OCI-LY3 (cell line): ENCODE measurements around the gene ERAP2.
"Not testable (repeated sequence)": the region's sequence is repeated elsewhere in the genome, so short reads cannot be mapped to it uniquely, and the experiment has no call there.

ENCODE experiments used
- H2AFZ ChIP-seq: fragments of 200-600, 300-600 bp; shearing (Covaris generic); 2 replicates; pipeline ENCODE4 v1.6.0; 2014; ENCODE audit warnings: antibody characterized with exemption, low read depth, low read length
- H3K27ac ChIP-seq: fragments of 200-600, 300-600 bp; sonication (generic); 2 replicates; pipeline ENCODE4 v1.5.1; 2014; ENCODE audit warnings: mild to moderate bottlenecking, low read length, moderate library complexity, mixed read lengths
- H3K27me3 ChIP-seq: fragments of 200-600, 300-600 bp; sonication (generic); 2 replicates; pipeline ENCODE4 v1.6.1; 2014; ENCODE audit warnings: low read depth, low read length, mixed read lengths
- H3K36me3 ChIP-seq: fragments of 200-600, 300-600 bp; sonication (generic); replicated peaks from 2 replicates; pipeline ENCODE3; 2014; ENCODE audit warnings: low read depth, low read length, mixed read lengths
- H3K4me1 ChIP-seq: fragments of 300-600, 200-600 bp; sonication (generic); 2 replicates; pipeline ENCODE4 v1.6.1; 2014; ENCODE audit warnings: low read length, mixed read lengths
- H3K4me2 ChIP-seq: fragments of 200-600, 300-600 bp; sonication (generic); 2 replicates; pipeline ENCODE4 v1.6.1; 2014; ENCODE audit warnings: low read length, mixed read lengths
- H3K4me3 ChIP-seq: fragments of 300-600, 200-600 bp; sonication (generic); 2 replicates; pipeline ENCODE4 v1.5.1; 2014; ENCODE audit warnings: antibody characterized with exemption, mild to moderate bottlenecking, low read length, moderate library complexity
- H3K79me2 ChIP-seq: fragments of 300-600, 200-600 bp; shearing (Covaris generic); 2 replicates; pipeline ENCODE4 v1.6.1; 2014; ENCODE audit warnings: mild to moderate bottlenecking, low read length, mixed read lengths
- H3K9ac ChIP-seq: fragments of 300-600, 200-600 bp; shearing (Covaris generic); 2 replicates; pipeline ENCODE4 v1.6.0; 2014; ENCODE audit warnings: mild to moderate bottlenecking, low read length, moderate library complexity
- H3K9me3 ChIP-seq: fragments of 200-600, 300-600 bp; shearing (Covaris generic); 2 replicates; pipeline ENCODE4 v1.6.1; 2014; ENCODE audit warnings: low read length, mixed read lengths; ENCODE audit not compliant: insufficient read depth
- H4K20me1 ChIP-seq: fragments of 200-600, 300-600 bp; sonication (generic); 2 replicates; pipeline ENCODE4 v1.6.1; 2016; ENCODE audit warnings: low read length, mixed read lengths; ENCODE audit not compliant: insufficient read depth
- EZH2phosphoT487 ChIP-seq: fragments of 200-600 bp; shearing (Covaris generic); IDR thresholded peaks from 2 replicates; pipeline ENCODE4 v1.6.1; 2018; ENCODE audit warnings: antibody characterized with exemption, mixed run types, low read depth
- TF ChIP-seq, protein P1 (sequence below): fragments of 200-600, 300-600 bp; sonication (generic); IDR thresholded peaks from 2 replicates; pipeline ENCODE4 v1.5.1; 2014; ENCODE audit warnings: antibody characterized with exemption, low read length, low read depth

Gene ERAP2

DNA sequence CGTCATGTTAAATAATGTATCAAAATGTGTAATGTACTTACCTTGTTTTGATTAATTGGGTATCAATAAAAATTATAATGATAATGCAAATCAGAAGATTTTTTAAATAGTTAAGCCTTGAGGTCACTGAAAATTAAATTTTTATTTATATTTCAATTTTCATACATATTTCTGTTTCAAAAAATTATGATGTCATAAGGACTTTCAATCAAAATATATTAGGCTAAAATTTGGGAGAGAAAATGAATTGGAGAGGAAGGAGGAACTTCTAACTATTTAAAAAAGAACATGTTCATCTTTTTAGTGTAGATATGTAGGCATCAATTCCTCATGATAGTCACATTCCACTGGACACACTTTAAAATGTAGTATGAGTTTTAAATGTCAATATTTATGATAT is 39.5 kb upstream of the ERAP2 start:
- Histone ChIP-seq H3K4me3 (no peak overlapping the region), H3K9me3 (no peaks in the 10 kb centered on the region), H4K20me1 (no peaks in the 10 kb centered on the region), H3K4me1 (peaks cover 16% of the 10 kb centered on the region), H3K27me3 (no peaks in the 10 kb centered on the region), H2AFZ (no peak overlapping the region), H3K36me3 (no peaks in the 10 kb centered on the region), H3K4me2 (no peak overlapping the region), H3K9ac (no peak overlapping the region), H3K79me2 (no peaks in the 10 kb centered on the region), H3K27ac (no peak overlapping the region)
- TF ChIP-seq, protein P1, sequence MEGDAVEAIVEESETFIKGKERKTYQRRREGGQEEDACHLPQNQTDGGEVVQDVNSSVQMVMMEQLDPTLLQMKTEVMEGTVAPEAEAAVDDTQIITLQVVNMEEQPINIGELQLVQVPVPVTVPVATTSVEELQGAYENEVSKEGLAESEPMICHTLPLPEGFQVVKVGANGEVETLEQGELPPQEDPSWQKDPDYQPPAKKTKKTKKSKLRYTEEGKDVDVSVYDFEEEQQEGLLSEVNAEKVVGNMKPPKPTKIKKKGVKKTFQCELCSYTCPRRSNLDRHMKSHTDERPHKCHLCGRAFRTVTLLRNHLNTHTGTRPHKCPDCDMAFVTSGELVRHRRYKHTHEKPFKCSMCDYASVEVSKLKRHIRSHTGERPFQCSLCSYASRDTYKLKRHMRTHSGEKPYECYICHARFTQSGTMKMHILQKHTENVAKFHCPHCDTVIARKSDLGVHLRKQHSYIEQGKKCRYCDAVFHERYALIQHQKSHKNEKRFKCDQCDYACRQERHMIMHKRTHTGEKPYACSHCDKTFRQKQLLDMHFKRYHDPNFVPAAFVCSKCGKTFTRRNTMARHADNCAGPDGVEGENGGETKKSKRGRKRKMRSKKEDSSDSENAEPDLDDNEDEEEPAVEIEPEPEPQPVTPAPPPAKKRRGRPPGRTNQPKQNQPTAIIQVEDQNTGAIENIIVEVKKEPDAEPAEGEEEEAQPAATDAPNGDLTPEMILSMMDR, result no peak
- no peak for TF ChIP-seq EZH2phosphoT487

DNA sequence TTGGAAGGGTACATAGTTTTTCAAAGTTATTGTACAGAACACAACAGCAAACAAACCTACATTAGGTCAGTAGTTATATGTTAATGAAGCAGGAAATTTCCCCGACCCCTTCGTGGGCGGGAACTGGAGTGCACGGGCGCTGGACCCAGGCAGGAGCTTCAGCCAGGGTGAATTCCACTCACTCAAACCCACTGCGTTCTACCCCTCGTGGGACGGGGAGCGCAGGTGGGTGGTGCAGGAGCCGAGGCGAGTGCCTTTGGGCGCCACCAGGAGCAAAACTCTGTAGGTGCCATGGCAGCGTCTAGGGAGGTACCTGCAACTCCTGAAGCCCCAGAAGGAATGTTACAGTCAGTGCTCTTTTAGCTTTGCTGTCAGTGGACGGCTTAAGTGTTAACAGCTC is 39.0 kb upstream of the ERAP2 start:
- peaks cover 16% of the 10 kb centered on the region for H3K4me1 ChIP-seq
- no peaks in the 10 kb centered on the region for H3K36me3 ChIP-seq
- TF ChIP-seq EZH2phosphoT487, result no peak
- TF ChIP-seq, protein P1, result no peak
- no peaks in the 10 kb centered on the region for H3K27me3 ChIP-seq
- no peak overlapping the region for H2AFZ ChIP-seq
- H3K4me2 ChIP-seq, result no peak overlapping the region
- H3K27ac ChIP-seq, result no peak overlapping the region
- no peaks in the 10 kb centered on the region for H3K79me2 ChIP-seq
- no peak overlapping the region for H3K4me3 ChIP-seq
- no peaks in the 10 kb centered on the region for H4K20me1 ChIP-seq
- no peak overlapping the region for H3K9ac ChIP-seq
- H3K9me3 ChIP-seq, result no peaks in the 10 kb centered on the region

DNA sequence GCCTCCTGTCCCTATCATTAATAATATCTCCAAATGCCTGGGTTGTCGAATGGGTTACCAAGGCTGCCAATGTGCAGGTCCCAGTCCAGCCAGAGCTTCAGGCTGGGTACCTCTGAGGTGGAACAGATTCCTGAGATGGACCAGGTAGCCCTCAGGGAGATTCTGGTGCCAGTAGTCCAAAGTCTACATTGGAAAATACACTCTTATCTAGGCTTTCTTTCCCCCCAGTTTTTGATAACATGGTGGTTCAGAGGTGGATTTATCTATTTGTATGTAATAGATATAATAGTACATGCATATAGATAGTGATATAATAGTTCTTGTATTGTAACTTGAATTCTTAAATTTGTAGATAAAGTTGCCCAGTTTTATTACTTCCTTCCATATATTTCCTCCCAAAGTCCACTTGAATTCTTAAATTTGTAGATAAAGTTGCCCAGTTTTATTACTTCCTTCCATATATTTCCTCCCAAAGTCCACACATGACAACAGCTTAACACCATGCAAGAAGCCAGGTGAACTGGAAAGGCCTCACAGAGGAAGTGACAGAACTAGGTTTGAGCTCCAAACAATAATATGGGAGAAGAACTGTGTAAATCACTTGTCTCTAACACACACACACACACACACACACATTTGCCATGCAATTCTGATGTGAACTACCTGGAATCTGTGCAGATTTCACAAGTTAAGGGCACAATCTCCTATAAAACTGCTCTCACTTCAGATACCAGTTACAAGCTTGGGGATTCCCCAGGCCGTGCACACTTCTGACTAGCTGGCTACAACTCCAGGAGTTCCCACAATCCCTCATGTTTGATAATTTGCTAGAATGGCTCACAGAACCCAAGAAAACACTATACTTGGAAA is 37.9 kb upstream of the ERAP2 start:
- Histone ChIP-seq H3K27ac (no peak overlapping the region), H3K9ac (no peak overlapping the region), H3K79me2 (no peaks in the 10 kb centered on the region), H3K27me3 (no peaks in the 10 kb centered on the region), H3K9me3 (no peaks in the 10 kb centered on the region), H4K20me1 (no peaks in the 10 kb centered on the region), H2AFZ (no peak overlapping the region), H3K4me2 (no peak overlapping the region), H3K4me1 (peaks cover 16% of the 10 kb centered on the region), H3K4me3 (no peak overlapping the region), H3K36me3 (no peaks in the 10 kb centered on the region)
- TF ChIP-seq, protein P1, result no peak
- no peak for TF ChIP-seq EZH2phosphoT487

DNA sequence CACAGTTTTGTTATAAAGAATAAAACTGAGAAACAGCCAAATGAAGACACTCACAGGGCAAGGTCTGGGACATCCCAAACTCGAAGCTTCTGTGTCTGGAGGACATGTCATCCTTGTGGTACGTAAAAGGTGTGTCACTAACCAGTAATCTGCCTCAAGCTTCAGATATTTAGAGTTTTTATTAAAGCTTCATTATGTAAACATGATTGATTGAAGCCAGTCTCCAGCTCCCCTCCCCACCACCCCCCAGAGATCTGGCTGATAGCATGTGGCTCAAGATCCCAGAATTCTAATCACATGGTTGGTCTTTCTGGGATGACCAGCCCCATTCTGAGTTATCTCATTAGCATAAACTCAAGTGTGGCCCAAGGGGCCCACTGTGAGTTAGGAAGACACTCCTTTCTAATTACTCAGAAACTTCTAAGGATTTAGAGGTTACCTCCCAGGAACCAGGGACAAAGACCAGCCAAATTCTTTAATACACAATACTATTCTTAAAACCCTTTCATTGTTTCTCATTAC is 37.2 kb upstream of the ERAP2 start:
- Histone ChIP-seq H3K27ac (no peak overlapping the region), H2AFZ (no peak overlapping the region), H3K4me1 (peaks cover 16% of the 10 kb centered on the region), H3K9me3 (no peaks in the 10 kb centered on the region), H3K36me3 (no peaks in the 10 kb centered on the region), H3K9ac (no peak overlapping the region), H3K79me2 (no peaks in the 10 kb centered on the region), H3K4me3 (no peak overlapping the region), H3K27me3 (no peaks in the 10 kb centered on the region), H4K20me1 (no peaks in the 10 kb centered on the region), H3K4me2 (no peak overlapping the region)
- TF ChIP-seq, protein P1, result no peak
- no peak for TF ChIP-seq EZH2phosphoT487

DNA sequence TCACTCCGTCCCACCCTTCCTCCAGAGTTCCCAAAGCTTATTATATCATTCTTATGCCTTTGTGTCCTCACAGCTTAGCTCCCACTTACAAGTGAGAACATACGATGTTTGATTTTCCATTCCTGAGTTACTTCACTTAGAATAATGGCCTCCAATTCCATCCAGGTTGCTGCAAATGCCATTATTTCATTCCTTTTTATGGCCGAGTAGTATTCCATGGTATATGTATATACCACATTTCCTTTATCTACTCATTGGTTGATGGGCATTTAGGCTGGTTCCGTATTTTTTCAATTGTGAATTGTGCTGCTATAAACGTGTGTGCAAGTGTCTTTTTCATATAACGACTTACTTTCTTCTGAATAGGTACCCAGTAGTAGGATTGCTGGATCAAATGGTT is 34.4 kb upstream of the ERAP2 start:
- H3K79me2 ChIP-seq, H3K9me3 ChIP-seq, H3K4me3 ChIP-seq, H4K20me1 ChIP-seq, H2AFZ ChIP-seq, H3K27me3 ChIP-seq, H3K36me3 ChIP-seq, H3K27ac ChIP-seq, H3K4me2 ChIP-seq, H3K9ac ChIP-seq: not testable (repeated sequence)
- H3K4me1 ChIP-seq, result peaks cover 11% of the 10 kb centered on the region
